Measurements from ENCODE around the gene STIP1. TPM values are rescaled to one million over a fixed set of nuclear protein-coding genes. Genes with fewer than 3 reads are reported as not detected.

The STIP1 gene
- total and polyA plus RNA-seq, 9 of the 15 experiments (the other 6 are each of a cell fraction or from before 2014, with no cell fraction given), result 58.1 to 465 (median 346) TPM

- TF ChIP-seq YY1 (IDR thresholded peaks at IDR 0.05; ENCODE audit: borderline replicate concordance in 1 of 3, control insufficient read depth in 1 of 3, extremely low read depth in 1 of 3, insufficient read depth in 3 of 3, insufficient read length in 1 of 3, insufficient replicate concordance in 2 of 3, low read depth in 1 of 3, low read length in 2 of 3), result peak in 2 of 3 experiments; percentile 78 to 80
These were observed 60.6 kb downstream of the STIP1 start (continued) for GRCh38 chr11:64246621-64246870.

- in situ Hi-C loops (cut with MboI), result no loop called here
- no peak for TF ChIP-seq PCBP2 (IDR thresholded peaks at IDR 0.05; ENCODE audit: low read depth, low read length, poor library complexity, severe bottlenecking)
- no peak for TF ChIP-seq PCBP1 (IDR thresholded peaks at IDR 0.05; ENCODE audit: low read depth, low read length, poor library complexity, severe bottlenecking)
- TF ChIP-seq CHCHD3 (CRISPR knock-in tag; IDR thresholded peaks at IDR 0.05), result no peak
- no peak for TF ChIP-seq ELK1 (CRISPR knock-in tag; IDR thresholded peaks at IDR 0.05)
- TF ChIP-seq ZNF280A (IDR thresholded peaks at IDR 0.05; ENCODE audit: low read depth, partially characterized antibody), result no peak
- no peak for TF ChIP-seq MEF2A (IDR thresholded peaks at IDR 0.05; ENCODE audit: control insufficient read depth, low read depth, low read length)
- TF ChIP-seq ZBTB33 (CRISPR knock-in tag; IDR thresholded peaks at IDR 0.05), result peak; percentile 42; the same call in 1 of the 2 replicates
- TF ChIP-seq DPF2 (IDR thresholded peaks at IDR 0.05), result peak; percentile 60
- no peak for TF ChIP-seq BRF1 (IDR thresholded peaks at IDR 0.05; ENCODE audit: borderline replicate concordance, extremely low read depth, insufficient read length)
- peak in 1 of 2 experiments; percentile 57; a peak in 2 of 4 replicates for TF ChIP-seq KDM4B (IDR thresholded peaks at IDR 0.05; ENCODE audit: borderline replicate concordance in 2 of 2, low read depth in 1 of 2)
- no peak for TF ChIP-seq GTF2B (IDR thresholded peaks at IDR 0.05; ENCODE audit: extremely low read depth, insufficient read length)
These were observed 61.1 kb downstream of the STIP1 start, which contains the start of gene PPP1R14B for GRCh38 chr11:64246871-64247728. PPP1R14B (minus strand) TSS chr11:64246943; CDS start chr11:64246673, 270 bp downstream.

More at GRCh38 chr11:64246871-64247728, 61.1 kb downstream of the STIP1 start, which contains the start of gene PPP1R14B:
- Histone ChIP-seq H3K9me1 (ENCODE audit: control insufficient read depth, insufficient read depth, low read length) (no peaks in the 10 kb centered on the region), H3K4me1 (replicated peaks in 1 of 2; ENCODE audit: control insufficient read depth in 2 of 2, insufficient read depth in 2 of 2, low read length in 2 of 2) (peaks cover 42 to 92% of the 10 kb centered on the region in 2 experiments), H3K36me3 (ENCODE audit: control insufficient read depth, insufficient read depth, low read length) (peaks cover 37% of the 10 kb centered on the region), H2AFZ (ENCODE audit: low read depth, low read length) (peak within 1 kb of the TSS; percentile 71), H3K27me3 (ENCODE audit: control insufficient read depth in 2 of 2, insufficient read depth in 2 of 2, low read length in 2 of 2) (no peaks in the 10 kb centered on the region), H3K4me2 (ENCODE audit: insufficient read depth, low read length) (peak within 1 kb of the TSS; percentile 99), H4K20me1 (replicated peaks; ENCODE audit: control insufficient read depth, insufficient read depth, low read length) (0 out of 2 replicates have a peak, but pooled peaks cover 2% of the 10 kb centered on the region), H3K27ac (ENCODE audit: extremely low read depth, low read depth, low read length) (peak within 1 kb of the TSS; percentile 98), H3K4me3 (peak within 1 kb of the TSS; percentile 98), H3K9ac (ENCODE audit: insufficient read depth in 1 of 2, low read depth in 2 of 2, low read length in 2 of 2) (peak within 1 kb of the TSS; percentile 95 to 98), H3K9me3 (replicated peaks; ENCODE audit: control insufficient read depth, insufficient read depth, low read depth, low read length) (no peaks in the 10 kb centered on the region), H3K79me2 (ENCODE audit: control insufficient read depth, insufficient read depth, low read length) (peaks cover 50% of the 10 kb centered on the region)
- FAIRE-seq (peak; percentile 61), ATAC-seq (peak; percentile 78), DNase-seq (ENCODE audit: extremely low read depth in 1 of 4, low spot score in 3 of 4) (peak; percentile 72 to 93 (median 84))
- ChIA-PET POLR2A (interaction anchor here (0.6 to 7.8 kb wide), 13 partner anchors 9 to 61 kb away, joined by 3 to 58 read pairs (median 4); partner anchors contain the start of genes FERMT3 and STIP1), CTCF (ENCODE audit: low intra/inter-chr PET ratio) (no interaction called here)
- intact Hi-C loops (cut with micrococcal nuclease), result loop anchor here (2.0 to 10.0 kb wide), 3 partner anchors 22 to 58 kb away; partner anchors contain the start of genes CATSPERZ, ESRRA and FERMT3
- no TSS peak for BruUV-seq (replicated peaks)
- WGBS (ENCODE audit: insufficient coverage, low coverage, missing lambda C conversion rate), result 1% methylated on average over 62 of the region's 74 CpGs
